PC-3 (cell line): ENCODE measurements around the gene STN1.

Source experiments
- CTCF ChIP-seq: fragments of 300-600 bp; sonication (generic); conservative IDR thresholded peaks from 2 replicates; pipeline ENCODE4 v1.5.1; 2017; ENCODE audit warnings: antibody characterized with exemption, low read depth, mild to moderate bottlenecking, low read length
- EZH2 ChIP-seq: fragments of 300-600 bp; sonication (generic); IDR thresholded peaks from one replicate; pipeline ENCODE4 v1.6.1; 2017; ENCODE audit warnings: antibody characterized with exemption, mild to moderate bottlenecking, low read length; ENCODE audit not compliant: unreplicated experiment
- EZH2phosphoT487 ChIP-seq: fragments of 300-600 bp; sonication (generic); IDR thresholded peaks from 2 replicates; pipeline ENCODE4 v1.6.1; 2018; ENCODE audit warnings: mild to moderate bottlenecking, antibody characterized with exemption, low read length, borderline replicate concordance

- TF ChIP-seq CTCF (no peak), EZH2phosphoT487 (no peak), EZH2 (no peak)
These were observed 77.9 kb downstream of the STN1 start for GRCh38 chr10:103839872-103840739.
